Activated CD8-positive, alpha-beta memory T cell treated with anti-CD3 and anti-CD28 coated beads, Interleukin-2, amount 50 U/mL, for 24 hours (primary cell): ENCODE results near the gene PSMA5.
"Not testable (repeated sequence)": the region's sequence is repeated elsewhere in the genome, so short reads cannot be mapped to it uniquely, and the experiment has no call there.

Experiments
- DNase-seq: peaks from one replicate; pipeline ENCODE4 v3.0.0-alpha.2; 2020; ENCODE audit errors: extremely low read depth

PSMA5 gene

GRCh38 chr1:109426281-109427170 lies at the start of gene PSMA5:
Gene PSMA5, minus strand, starts transcription at chr1:109426448. Its CDS starts 118 bp downstream, at chr1:109426330.
- peak; percentile 92 for DNase-seq

DNA sequence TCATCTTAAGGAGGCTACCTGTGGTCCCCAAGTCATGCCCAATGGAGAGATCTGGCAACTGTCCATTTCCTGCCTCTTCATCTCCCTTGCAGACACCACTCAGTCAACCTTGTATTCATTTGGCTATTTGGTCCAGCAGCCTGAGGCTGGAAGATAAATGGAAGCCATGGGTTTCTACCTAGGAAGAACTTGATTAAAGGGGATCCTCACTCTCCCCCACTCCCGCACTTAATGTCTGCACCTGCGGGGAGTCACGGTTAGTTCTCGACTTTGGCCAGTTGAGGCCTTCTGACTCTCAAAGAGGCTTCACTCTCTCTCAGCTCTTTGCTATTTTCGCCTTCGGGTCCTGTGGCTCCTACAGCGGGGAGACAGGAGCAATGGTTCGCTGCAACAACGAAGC lies 49.0 kb upstream of the PSMA5 start:
- DNase-seq = no peak

DNA sequence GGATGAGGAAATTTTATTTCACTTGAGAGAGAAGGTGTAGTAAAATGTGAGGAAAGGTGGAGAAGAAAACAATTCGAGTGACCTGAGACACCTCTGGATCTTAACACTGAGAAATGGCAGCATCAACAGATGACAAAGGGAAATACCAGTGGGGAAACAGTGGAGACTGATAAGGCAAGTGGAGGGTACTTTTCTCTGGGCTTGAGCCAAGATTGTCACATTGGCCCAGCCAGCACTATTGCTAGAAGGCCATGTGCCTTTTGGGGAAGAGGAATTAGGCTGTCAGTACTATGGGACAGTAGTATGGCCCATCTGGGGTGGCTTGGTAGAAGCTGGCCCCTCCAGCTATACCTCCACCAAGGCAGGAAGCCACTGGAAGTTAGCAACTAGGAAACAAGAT lies 48.4 kb upstream of the PSMA5 start:
- no peak for DNase-seq

- DNase-seq = not testable (repeated sequence)
These were observed 47.2 kb upstream of the PSMA5 start for GRCh38 chr1:109473284-109474057.

DNA sequence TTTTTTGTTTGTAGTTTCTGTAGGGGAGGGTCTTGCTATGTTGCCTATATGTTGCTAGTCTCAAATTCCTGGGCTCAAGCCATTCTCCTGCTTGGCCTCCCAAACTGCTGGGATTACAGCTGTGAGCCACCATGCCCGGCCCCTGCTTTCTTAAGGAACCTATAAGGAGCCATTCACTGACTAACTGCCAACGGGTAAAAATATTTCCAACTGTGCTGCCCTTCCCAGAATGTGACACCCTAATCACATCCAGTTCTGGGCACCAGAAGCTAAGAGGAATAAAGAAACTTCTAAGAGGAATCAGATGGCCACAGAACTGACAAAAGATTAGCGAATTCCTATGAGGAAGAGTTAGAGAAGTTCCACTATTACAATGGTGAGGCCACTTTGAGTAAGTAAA lies 46.5 kb upstream of the PSMA5 start:
- no peak for DNase-seq

- DNase-seq = no peak
These were observed 44.0 kb upstream of the PSMA5 start for GRCh38 chr1:109470245-109470644.

DNA sequence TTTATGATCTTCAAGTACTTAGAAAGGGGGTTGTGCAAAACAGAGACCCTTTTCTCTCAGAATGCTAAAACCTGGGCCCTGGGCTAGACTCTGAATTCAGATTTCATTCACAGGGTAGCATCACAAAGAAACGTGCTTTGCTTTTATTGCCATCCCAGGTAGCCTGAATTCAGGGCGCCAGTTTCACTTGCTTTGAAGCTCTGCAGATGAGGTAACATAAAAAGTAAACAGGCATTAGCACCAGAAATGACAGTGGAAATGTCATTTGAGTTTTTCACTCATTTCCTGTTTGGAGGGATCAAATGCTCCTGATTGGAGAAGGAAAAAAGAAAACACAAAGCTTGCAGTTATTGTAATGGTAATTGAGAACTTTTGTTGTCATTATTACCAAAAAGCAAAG lies 42.7 kb upstream of the PSMA5 start:
- DNase-seq = no peak

DNA sequence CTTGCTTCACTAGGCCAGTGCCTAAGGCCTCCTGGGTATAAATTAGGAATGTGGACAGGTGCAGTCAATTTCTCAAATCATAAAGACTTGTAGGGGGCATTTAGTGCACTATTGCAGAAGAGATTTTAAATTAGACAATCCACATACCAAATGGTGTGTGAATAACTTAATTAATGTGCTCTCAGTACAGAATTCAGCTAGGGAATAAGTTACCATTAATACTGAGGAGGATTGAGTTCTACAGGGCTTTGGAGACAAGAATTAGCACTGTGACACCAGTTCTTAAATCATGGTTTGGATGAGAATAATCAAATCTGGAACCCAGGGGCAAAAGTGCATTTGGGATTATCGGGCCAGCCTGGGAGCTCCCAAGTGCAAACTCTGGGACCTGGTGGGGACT lies 41.8 kb upstream of the PSMA5 start:
- DNase-seq = no peak

- no peak for DNase-seq
These were observed 41.1 kb upstream of the PSMA5 start for GRCh38 chr1:109467301-109467777.

GRCh38 chr1:109466452-109467300 lies 40.4 kb upstream of the PSMA5 start, which contains the start of gene SYPL2:
Gene SYPL2, plus strand, starts transcription at chr1:109466546. Its CDS starts 298 bp downstream, at chr1:109466844.
- DNase-seq = no peak

- no peak for DNase-seq
These were observed 39.8 kb upstream of the PSMA5 start for GRCh38 chr1:109466125-109466451.

GRCh38 chr1:109457819-109458218 lies 31.6 kb upstream of the PSMA5 start:
- DNase-seq = no peak

DNA sequence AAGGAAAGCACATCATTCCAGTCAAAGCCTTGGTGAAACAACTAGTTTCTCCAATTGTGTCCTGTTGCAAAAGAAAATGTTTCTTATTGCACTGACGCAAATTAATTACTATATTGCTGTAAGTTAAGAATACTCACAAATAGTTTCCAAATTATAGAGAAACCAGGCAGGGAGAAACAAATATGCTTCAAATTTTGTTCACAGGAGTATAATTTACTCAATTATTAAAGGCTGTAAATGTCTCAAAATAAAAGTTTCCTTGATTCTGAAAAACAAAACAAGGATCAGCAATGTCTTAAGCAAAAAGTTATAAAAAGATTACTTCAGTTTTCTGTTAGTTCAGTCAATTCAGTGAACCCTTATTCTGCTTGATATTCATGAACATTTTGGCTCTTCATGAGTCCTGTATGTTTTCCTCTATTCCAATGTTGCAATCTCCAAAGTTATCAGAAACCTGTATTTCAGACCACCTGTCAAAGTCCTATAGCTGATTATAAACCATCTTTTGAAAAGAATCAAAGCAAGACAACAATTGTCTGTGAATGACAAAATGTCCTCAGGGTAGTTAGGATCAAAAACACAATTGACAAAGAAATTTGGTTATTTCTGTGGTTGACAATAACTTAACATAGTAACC lies 28.4 kb upstream of the PSMA5 start:
- DNase-seq = no peak

DNA sequence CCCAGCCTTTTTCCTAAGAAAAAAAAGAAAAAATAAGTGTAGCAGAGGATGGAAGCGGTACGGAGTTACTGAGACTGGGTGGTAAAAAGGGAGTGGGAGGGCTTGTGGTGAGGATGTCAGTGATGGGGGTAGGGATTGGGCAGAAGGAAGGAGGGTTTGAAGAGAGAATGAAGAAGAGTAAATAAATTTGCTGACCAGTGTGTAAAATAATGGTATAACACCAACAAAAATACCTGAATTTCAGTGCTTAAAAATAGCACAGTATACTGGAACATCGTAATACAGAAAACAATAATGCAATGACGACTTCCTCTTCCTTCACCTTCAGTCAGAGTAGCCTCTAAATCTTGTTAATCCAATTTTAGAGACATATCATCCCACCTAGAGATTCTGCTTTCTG lies 21.3 kb upstream of the PSMA5 start:
- no peak for DNase-seq

DNA sequence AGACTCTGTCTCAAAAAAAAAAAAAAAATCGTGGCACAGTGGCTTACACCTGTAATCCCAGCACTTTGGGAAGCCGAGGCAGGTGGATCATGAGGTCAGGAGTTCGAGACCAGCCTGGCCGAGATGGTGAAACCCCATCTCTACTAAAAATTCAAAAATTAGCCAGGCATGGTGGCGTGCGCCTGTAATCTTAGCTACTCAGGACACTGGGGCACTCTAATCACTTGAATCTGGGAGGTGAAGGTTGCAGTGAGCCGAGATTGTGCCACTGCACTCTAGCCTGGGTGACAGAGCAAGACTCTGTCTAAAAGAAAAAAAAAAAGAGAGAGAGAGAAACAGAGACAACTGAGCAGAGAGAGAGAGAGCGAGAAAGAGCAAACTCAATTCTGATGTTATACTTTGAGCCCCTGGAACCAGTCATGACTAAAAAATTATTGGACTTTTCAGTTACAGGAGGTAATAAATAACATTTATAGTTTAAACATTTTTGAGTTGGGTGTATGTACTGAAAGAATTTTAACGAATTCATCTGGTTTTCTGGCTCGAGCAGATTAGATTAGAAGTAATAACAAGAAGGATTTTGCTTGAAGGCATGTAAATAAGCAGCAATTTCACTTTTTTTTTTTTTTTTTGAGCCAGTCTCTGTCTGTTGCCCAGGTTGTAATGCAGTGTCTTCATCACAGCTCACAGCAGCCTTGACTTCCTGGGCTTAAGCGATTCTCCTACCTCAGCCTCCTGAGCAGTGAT lies 19.9 kb upstream of the PSMA5 start:
- not testable (repeated sequence) for DNase-seq

GRCh38 chr1:109444346-109444745 lies 18.1 kb upstream of the PSMA5 start:
- DNase-seq = no peak

GRCh38 chr1:109443476-109443875 lies 17.2 kb upstream of the PSMA5 start:
- DNase-seq = no peak

DNA sequence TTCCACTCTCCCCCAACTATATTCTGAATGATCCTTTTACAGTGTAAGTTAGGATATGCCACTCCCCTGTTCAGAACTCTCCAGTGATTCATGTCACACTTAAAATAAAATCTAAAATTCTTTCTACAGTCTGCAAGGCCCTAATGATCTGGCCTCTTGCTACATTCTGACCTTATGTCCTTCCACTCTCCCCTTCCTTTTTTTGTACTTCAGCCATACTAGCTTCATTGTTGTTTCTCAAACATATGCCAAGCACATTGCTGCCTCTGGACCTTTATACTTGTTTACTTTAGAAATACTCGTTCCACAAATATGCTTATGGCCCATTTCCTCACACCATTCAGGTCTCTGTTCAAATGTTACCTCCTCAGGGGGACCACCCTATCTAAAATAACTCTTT lies 14.8 kb upstream of the PSMA5 start:
- no peak for DNase-seq

GRCh38 chr1:109438798-109439297 lies 12.6 kb upstream of the PSMA5 start:
- DNase-seq = no peak

GRCh38 chr1:109434484-109434883 lies 8.2 kb upstream of the PSMA5 start:
- no peak for DNase-seq
